Measurements from ENCODE around the gene LIME1. TPM values are rescaled to one million over a fixed set of nuclear protein-coding genes. Genes with fewer than 3 reads are reported as not detected.

The LIME1 gene
- total and polyA plus RNA-seq, 10 of the 15 experiments (the other 5 are each of a cell fraction or from before 2014, with no cell fraction given) = 0.35 to 154 (median 49.9) TPM

GRCh38 chr20:63733117-63733516 lies 3.3 kb upstream of the LIME1 start:
- Histone ChIP-seq H3K79me2 (ENCODE audit: control insufficient read depth, insufficient read depth, low read length) (peaks cover 28% of the 10 kb centered on the region), H3K9me3 (replicated peaks; ENCODE audit: control insufficient read depth, insufficient read depth, low read length) (0 out of 3 replicates have a peak, but pooled peaks cover 1% of the 10 kb centered on the region), H3K4me2 (ENCODE audit: control insufficient read depth, insufficient read depth) (no peak overlapping the region), H2AFZ (ENCODE audit: control insufficient read depth, low read depth, low read length) (no peak overlapping the region), H3K27ac (ENCODE audit: control insufficient read depth, insufficient read depth) (no peak overlapping the region), H3K36me3 (ENCODE audit: control insufficient read depth in 2 of 2, insufficient read depth in 2 of 2, low read length in 1 of 2) (peaks cover 11 to 27% of the 10 kb centered on the region in 2 experiments; a peak in 3 of 4 replicates), H3K4me1 (ENCODE audit: control insufficient read depth, insufficient read depth, low read length) (peaks cover 53% of the 10 kb centered on the region), H3K27me3 (replicated peaks in 1 of 2; ENCODE audit: control insufficient read depth in 2 of 2, insufficient read depth in 2 of 2, low read length in 1 of 2) (no peaks in the 10 kb centered on the region), H3K9ac (ENCODE audit: control insufficient read depth, insufficient read depth, low read length) (no peak overlapping the region), H3K4me3 (no peak overlapping the region), H4K20me1 (ENCODE audit: control insufficient read depth, insufficient read depth) (no peaks in the 10 kb centered on the region)
- ChIA-PET CTCF (interaction anchor here (1.5 kb wide), 1 partner anchor 25 kb away, joined by 4 read pairs; the partner anchor contains the start of genes ARFRP1 and ZGPAT), POLR2A (no interaction called here), RAD21 (ENCODE audit: unreplicated experiment) (interaction anchor here (1.2 kb wide), 1 partner anchor 35 kb away, joined by 3 read pairs; no protein-coding TSS in a partner anchor), SMC1A (ENCODE audit: uncharacterized antibody, unreplicated experiment) (no interaction called here)
- no TSS peak for BruUV-seq (replicated peaks)
- ATAC-seq (no peak), FAIRE-seq (no peak), DNase-seq (ENCODE audit: low read depth, low spot score) (no peak)
- in situ Hi-C loops (cut with MboI) (no loop called here), intact Hi-C loops (cut with micrococcal nuclease; ENCODE audit: unreplicated experiment) (no loop called here)
- no peak for TF ChIP-seq MTA3 (IDR thresholded peaks at IDR 0.05; ENCODE audit: borderline replicate concordance, low read length)
- no peak for TF ChIP-seq ZNF384 (IDR thresholded peaks at IDR 0.05; ENCODE audit: borderline replicate concordance, low read depth, low read length)
- TF ChIP-seq NFXL1 (IDR thresholded peaks at IDR 0.05; ENCODE audit: borderline replicate concordance) = no peak
- no peak for TF ChIP-seq POLR2AphosphoS2 (IDR thresholded peaks at IDR 0.05; ENCODE audit: low read depth, low read length)
- no peak for TF ChIP-seq YY1 (IDR thresholded peaks at IDR 0.05; ENCODE audit: low read depth, low read length)
- no peak for TF ChIP-seq TBL1XR1 (IDR thresholded peaks at IDR 0.05; ENCODE audit: low read depth, low read length)
- TF ChIP-seq IKZF1 (conservative IDR thresholded peaks at IDR 0.05) = no peak
- no peak for TF ChIP-seq POLR2AphosphoS5 (IDR thresholded peaks at IDR 0.05; ENCODE audit: low read length)
- no peak for TF ChIP-seq SREBF2 (IDR thresholded peaks at IDR 0.05; ENCODE audit: low read length)
- no peak for TF ChIP-seq MEF2A (IDR thresholded peaks at IDR 0.05; ENCODE audit: insufficient read depth, low read depth, low read length)
- TF ChIP-seq ZNF687 (IDR thresholded peaks at IDR 0.05) = no peak
- no peak for TF ChIP-seq POLR2A (IDR thresholded peaks at IDR 0.05; ENCODE audit: low read depth, low read length)
- TF ChIP-seq CEBPZ (IDR thresholded peaks at IDR 0.05; ENCODE audit: low read depth, low read length) = no peak
- no peak for TF ChIP-seq REST (IDR thresholded peaks at IDR 0.05; ENCODE audit: low read depth, low read length)
- 100% methylated on average over 13 of the region's 13 CpGs for WGBS (ENCODE audit: insufficient coverage, insufficient replicate concordance, low lambda C conversion rate, missing lambda C conversion rate)

All from GM12878 (cell line).